GM13977 (cell line): Measurements from ENCODE around the gene GSTA5.
"Not testable (repeated sequence)": the region's sequence is repeated elsewhere in the genome, so short reads cannot be mapped to it uniquely, and the experiment has no call there.

Experiments
- DNase-seq: peaks from one replicate; pipeline ENCODE4 v3.0.0; 2012; ENCODE audit warnings: low spot score
- CTCF ChIP-seq: IDR thresholded peaks from 2 replicates; pipeline ENCODE4 v1.5.1; 2012; ENCODE audit warnings: mild to moderate bottlenecking, control low read depth; ENCODE audit not compliant: insufficient read depth; ENCODE audit errors: extremely low read depth, missing control alignments
- in situ Hi-C: fragments of 300-500 bp; cut with MboI; formaldehyde crosslinking; loops from one replicate; pipeline ENCODE4 v1.12.0; 2022; ENCODE audit warnings: low sequenced_read_pairs, low pct_unique_long_range_greater_than_20kb, mixed read lengths, inconsistent platforms; ENCODE audit not compliant: unreplicated experiment

The GSTA5 gene

DNA sequence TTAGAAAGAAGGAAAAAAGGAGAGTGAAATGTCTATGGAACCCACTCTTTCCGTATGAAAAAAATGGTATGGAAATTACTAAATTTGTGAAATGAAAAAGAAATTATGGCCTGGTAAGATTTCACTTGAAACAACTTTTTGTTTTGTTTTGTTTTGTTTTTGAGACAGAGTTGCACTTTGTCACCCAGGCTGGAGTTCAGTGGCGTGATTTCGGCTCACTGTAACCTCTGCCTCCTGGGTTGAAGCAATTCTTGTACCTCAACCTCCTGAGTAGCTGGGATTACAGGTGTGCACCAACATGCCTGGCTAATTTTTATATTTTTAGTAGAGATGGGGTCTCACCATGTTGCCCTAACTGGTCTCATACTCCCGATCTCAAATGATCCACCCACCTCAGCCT is 17.8 kb upstream of the GSTA5 start:
- DNase-seq = no peak
- no peak for TF ChIP-seq CTCF
- in situ Hi-C loops = no loop called here

- in situ Hi-C loops, DNase-seq: not testable (repeated sequence)
Observed at GRCh38 chr6:52856137-52856536, 15.5 kb upstream of the GSTA5 start.

GRCh38 chr6:52849137-52849536 is 8.5 kb upstream of the GSTA5 start:
- no peak for DNase-seq
- in situ Hi-C loops = no loop called here
- no peak for TF ChIP-seq CTCF

DNA sequence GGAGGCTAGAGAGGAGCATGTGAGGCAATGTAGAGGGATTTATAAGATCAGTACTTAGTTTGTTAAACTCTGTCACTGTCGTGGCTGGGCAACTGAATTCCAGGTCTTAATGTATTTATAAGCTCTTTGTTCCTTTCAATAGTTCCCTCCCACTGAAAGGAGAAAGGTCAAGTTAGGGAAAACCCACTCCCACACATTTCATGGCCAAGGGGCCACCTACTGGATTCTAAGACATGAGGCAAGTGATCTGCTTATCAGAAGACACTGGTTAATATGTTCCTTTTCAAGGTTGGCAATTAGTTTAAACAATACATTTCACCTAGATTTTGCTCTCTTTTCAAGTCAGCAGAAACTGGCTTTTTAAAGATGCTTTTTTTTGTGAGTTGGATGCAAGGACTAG is 5.4 kb upstream of the GSTA5 start:
- no peak for TF ChIP-seq CTCF
- in situ Hi-C loops = no loop called here
- no peak for DNase-seq

DNA sequence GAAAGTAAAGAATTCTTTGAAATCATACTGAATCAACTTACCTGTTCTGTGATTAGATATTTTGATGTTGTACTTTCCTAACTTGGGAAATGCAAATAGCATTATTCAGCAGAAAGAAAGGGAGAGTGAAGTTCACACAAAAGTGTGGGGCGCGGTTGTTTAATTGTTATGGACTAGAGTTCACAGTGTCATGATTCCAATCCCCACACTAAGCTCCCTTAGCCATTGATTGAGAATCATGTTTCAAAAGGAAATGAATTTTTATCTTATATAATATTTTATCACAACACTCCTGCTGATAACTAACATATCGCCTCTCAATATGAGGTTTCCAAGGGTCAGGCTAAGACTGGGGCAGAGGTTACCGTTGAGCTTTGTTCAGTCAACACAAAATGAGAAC is 3.0 kb upstream of the GSTA5 start:
- no peak for TF ChIP-seq CTCF
- in situ Hi-C loops = no loop called here
- DNase-seq = no peak

GRCh38 chr6:52839124-52840055 is 1.2 kb downstream of the GSTA5 start:
- in situ Hi-C loops = no loop called here
- peak; percentile 66 for DNase-seq
- TF ChIP-seq CTCF = peak; percentile 73

- in situ Hi-C loops = no loop called here
- no peak for DNase-seq
- TF ChIP-seq CTCF = no peak
Observed at GRCh38 chr6:52834481-52834880, 6.1 kb downstream of the GSTA5 start.

DNA sequence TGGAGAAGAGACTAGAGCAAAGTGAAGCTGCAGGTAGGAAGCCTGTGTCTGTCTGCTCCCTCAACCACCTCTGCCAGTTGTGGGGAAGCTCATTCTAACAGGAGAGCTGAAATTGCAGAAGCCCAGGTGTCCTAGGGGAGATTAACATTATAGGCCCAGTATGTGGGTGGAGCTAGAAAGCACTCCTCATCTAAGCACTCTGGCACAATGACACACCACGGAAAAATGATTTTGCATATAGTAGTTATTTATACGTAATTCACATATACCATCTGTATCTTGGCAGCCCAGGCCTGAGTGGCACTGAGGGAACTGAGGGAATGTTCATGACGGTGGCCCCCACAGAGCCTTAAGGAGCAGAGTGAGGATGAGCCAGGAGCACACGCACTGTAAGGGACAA is 9.7 kb downstream of the GSTA5 start:
- DNase-seq, in situ Hi-C loops: not testable (repeated sequence)
